ENCODE measurements around the gene ESPNL.

ESPNL gene

GRCh38 chr2:238144262-238144661 lies 44.1 kb downstream of the ESPNL start:
- DNase-seq, result no peak

DNA sequence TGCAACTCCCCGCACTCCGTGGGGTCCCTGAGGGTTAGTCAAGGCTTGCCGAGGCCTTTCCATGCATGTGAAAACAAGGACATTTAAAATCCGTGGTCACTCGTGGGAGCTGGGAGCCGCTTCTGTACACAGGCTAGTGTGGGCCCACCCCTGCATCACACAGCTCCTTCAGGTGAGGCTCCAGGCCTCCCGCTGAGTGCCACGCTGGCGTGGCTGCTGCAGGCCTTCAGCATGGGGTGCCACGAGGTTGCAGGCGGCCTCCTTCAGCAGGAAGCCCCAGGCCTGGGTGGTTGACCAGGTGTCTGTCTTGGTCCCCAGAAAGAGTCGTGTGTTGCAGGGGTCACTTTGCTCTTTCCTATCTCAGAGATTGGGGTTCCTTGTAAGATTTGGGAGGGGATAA lies 44.9 kb downstream of the ESPNL start:
- no peak for DNase-seq

DNA sequence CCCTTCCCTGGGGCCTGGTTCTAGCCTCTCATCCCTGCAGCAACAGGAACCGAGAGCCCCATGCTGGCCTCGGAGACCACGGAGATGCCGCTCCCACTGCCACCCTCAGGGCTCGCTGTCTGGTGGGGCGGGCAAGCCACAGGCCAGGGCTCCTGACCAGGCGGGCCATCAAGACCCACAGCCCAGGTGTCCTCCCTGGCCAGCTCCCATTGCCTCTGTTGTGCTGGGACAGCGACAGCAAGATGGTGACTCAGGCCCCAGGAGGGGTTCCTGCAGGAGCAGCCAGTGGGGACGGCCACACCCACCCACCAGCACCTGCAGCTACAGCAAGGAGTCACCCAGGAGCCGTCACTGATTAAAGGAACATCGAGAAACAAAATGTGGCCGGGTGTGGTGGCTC lies 45.7 kb downstream of the ESPNL start:
- DNase-seq, result no peak

DNA sequence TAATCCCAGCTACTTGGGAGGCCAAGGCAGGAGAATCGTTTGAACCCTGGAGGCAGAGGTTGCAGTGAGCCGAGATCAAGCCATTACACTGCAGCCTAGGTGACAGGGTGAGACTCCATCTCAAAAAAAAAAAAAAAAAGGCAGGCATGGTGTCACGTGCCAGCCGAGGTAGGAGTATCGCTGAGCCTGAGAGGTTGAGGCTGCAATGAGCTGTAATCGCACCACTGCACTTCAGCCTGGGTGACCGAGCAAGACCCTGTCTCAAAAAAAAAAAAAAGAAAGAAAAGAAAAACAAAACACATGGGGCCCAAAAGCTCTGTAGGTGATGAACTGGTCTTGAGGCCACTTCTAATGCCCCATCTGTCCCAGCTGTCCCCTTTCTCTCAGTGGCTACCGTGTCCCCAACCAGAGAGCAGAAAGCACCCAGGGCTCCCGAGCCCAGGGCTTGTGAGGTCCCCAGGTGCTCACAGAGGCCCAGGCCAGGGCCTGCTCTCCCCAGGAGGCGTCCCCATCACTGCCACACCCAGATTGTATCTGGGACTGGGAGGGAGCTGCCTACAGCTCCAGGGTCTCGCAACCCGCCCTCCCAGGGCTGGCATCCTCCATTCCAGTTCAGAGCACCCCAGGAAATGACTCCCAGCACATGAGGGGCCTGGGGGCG lies 46.9 kb downstream of the ESPNL start:
- DNase-seq, result no peak

GRCh38 chr2:238148981-238149380 lies 48.8 kb downstream of the ESPNL start:
- no peak for DNase-seq

- no peak for DNase-seq
Measured at GRCh38 chr2:238149841-238150572, 49.9 kb downstream of the ESPNL start.

GRCh38 chr2:238150686-238151085 lies 50.5 kb downstream of the ESPNL start:
- no peak for DNase-seq

DNA sequence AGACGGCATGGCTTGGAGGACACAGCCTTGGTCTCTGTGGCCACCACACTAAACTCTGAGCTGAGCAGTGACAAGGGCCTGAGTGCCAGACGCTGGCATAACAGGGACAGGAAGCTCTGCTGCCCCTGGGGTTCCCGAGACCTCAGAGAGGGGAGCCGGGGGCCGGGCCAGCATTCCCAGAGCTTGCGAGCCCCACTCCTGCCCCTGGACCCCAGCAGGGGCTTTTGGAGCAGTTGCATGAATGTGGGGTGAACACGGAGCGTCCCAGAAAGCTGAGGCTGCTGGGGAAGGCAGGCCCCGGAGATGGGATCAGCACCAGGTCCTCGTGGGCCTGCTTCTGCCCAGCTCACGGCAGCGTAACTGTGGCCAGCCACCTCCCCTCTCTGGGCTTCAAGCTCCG lies 51.1 kb downstream of the ESPNL start:
- no peak for DNase-seq

- no peak for DNase-seq
Measured at GRCh38 chr2:238151628-238152235, 51.6 kb downstream of the ESPNL start.

- no peak for DNase-seq
Measured at GRCh38 chr2:238152771-238153688, 52.9 kb downstream of the ESPNL start.

DNA sequence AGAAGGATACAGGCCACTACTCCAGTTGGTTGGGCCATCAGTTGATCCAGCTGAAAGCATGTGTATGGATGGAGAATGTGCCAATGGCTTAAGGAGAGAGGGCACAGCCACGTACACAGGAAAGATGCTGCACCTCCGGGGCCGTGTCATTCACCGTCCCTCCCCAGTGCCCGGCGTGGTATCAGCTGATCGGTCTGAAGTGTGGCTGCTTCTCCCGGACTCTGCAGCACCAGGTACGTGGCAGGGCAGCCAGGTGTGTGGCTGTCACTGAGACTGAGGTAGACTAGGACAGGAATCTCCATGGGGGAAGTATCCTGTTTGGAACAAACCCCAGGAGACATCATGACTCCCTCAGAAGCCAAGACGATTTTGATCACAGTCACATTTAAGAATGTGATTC lies 54.4 kb downstream of the ESPNL start:
- DNase-seq, result no peak

- no peak for DNase-seq
Measured at GRCh38 chr2:238155051-238155760, 55.1 kb downstream of the ESPNL start.

GRCh38 chr2:238155761-238156694 lies 55.9 kb downstream of the ESPNL start:
- no peak for DNase-seq

DNA sequence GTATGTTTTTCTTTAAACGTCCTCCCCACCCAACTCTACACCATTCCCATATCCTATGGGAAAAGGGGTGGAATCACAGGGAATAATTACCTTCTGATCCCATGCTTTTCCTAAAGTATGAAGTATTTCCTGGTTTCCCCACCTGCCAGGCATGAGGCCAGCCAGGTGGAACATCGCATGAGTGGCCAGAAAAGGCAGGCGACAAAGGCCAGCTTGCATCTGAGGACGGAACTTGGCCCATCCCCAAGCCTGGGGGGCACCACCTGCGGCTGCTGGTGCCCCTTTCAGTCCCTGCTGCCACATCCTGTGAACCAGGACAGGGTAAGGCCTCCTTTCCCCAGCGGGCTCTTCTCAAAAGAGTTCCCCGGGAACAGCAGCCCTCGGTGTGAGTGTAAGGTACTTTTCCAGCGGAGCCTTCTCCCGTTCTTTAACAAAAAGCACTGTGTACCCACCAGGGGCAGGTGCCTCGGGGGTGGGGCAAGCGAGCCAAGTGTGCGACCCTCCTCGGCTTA lies 57.4 kb downstream of the ESPNL start:
- DNase-seq, result no peak

GRCh38 chr2:238158018-238158508 lies 57.9 kb downstream of the ESPNL start:
- no peak for DNase-seq

DNA sequence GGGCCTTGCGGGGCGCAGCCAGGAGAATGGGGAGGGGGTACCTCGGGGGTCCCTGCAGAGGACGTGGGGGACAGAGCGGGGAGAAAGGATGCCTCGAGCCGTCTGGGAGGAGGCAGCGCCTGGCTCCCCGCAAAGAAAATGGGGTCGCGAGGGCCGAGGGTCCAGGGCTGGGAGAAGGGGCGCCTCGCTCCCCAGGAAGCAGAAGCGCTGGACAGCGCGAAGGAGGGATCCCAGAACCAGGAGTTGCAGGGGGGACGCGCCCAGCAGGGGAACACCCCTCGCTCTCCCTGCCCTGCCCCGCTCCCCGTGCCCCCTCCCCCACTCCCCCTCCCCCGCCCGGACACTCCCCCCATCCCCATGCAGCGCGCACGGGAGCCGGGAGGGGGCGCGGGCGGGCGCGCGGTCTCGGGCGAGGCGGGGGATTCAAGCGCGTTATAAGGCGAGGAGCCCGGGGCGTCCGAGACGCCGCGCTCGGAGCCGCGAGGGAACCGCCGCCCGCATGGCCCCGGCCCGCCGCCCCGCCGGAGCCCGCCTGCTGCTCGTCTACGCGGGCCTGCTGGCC lies 58.5 kb downstream of the ESPNL start, which contains the start of gene ERFE:
Gene ERFE (plus strand): TSS at position 462 of the 562 bp plus-strand sequence. CDS start 38 bp downstream, at position 500.
- DNase-seq, result peak in 5 of 6 experiments; percentile 12 to 34 (median 13)

DNA sequence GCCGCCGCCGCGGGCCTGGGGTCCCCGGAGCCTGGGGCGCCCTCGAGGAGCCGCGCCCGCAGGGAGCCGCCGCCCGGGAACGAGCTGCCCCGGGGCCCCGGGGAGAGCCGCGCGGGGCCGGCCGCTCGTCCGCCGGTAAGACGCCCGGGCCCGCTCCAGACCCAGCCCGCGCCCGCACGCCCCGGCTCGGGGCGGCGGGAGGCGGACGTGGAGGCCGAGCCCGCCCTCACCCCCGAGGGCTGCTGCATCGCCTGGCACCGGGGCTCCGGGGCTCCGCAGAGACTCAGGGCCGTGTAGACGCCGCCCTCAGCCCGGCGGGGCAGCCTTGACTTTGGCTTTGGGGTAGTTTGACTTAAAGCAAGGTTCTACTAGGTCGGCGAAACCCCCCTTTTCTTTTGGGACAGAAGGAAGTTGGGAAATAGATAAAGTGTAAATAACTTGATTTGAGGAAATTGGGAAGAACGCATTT lies 59.0 kb downstream of the ESPNL start:
- DNase-seq, result peak in 1 of 6 experiments; percentile 19

DNA sequence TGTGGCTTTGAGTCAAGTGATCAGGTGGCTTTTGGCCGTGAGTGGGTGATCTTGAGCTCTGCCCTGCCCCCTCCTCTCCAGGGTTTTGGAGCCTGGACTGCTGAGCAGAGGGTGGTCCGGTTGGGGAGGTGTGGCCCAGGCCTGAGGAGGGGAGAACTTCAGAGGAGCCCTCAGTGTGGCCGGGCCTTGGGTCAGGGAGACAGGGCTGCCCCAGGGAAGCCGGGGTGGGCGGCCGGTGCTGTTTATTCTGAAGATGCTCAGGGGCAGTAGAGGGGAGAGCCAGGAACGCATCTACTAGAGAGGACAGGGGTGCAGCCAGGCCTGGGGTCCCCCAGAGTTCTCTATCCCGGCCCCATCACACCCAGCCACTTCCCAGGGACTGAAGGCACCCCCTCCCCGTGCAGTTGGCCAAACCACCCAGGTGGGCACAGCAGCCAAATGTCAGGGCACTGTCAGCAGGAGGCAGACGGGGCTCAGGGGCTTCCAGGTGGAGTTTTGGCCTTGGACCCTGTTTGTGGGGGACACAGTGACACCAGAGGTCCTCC lies 59.6 kb downstream of the ESPNL start:
- DNase-seq, result no peak

DNA sequence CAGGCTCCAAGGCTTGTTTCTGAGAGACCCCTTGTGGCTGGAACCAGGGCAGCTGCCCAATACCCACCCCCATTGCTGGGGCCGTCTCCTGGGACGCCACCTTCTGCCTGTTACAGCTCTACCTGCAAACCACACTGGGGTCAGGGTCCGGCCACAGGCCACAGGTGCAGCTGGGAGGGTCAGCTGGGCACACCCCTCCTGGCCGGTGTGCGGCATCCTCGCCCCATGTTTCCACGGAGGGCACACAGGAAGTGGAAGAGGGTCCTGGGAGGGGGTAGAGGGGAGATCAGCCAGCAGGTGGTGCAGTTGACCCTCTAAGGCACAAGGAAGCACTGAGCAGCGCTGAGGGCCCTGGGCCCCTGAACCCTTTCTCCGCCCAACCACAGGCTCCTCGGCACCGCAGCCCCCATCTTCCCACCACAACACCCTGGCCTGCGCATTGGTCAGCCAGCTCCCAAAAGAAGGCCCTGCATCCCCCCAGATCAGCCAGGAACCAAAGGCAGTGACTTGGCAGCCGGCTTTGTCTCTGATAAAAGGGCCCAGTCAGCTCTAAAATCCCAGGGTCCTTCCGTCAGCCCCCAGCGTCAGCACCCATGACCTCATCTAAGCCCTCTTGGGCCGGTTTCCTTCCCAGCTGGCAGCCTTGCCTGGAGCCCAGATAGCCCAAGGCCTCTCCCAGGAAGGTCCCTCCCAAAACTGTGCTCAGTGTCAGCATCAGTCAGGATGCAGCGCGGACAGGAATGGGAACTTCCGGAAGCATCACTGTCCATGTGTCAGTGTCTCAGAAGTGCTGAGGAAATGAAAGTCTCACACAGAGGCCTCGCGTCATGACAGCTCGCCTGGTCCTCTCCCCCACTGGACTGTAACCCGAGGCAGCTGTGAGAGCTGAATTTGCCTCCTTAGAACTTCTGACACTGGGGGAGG lies 60.3 kb downstream of the ESPNL start:
- DNase-seq, result no peak
